Psoas muscle (tissue), 8 donors: ENCODE data around the gene TLL1. TPM values are rescaled to one million over a fixed set of nuclear protein-coding genes. Genes with fewer than 3 reads are reported as not detected.
A peak's percentile ranks its signal among the peaks of the same experiment; 100 is the strongest.

Experiments
- ATAC-seq, 4 donors: fragments of 200-7000 bp; cut with Tn5 transposase; one replicate each; pipeline ENCODE4 v1.9.1; 2020; ENCODE audit warnings: moderate library complexity in 3 of 4, mild to moderate bottlenecking in 2 of 4
- DNase-seq, 2 donors: peaks; one replicate each; pipeline ENCODE4 v3.0.0-alpha.2; 2020
- H3K27ac ChIP-seq: fragments of 200-600 bp; one replicate; pipeline ENCODE4 v1.8.0; 2022
- H3K27me3 ChIP-seq, 3 donors: fragments of 200-600 bp in 1 of 3; one replicate each; pipeline versions ENCODE4 v1.6.1 to v1.8.0; 2013 to 2022; ENCODE audit warnings: low read length in 2 of 3, mild to moderate bottlenecking in 2 of 3, moderate library complexity in 1 of 3; ENCODE audit not compliant: insufficient read depth in 3 of 3
- H3K36me3 ChIP-seq, 2 donors: fragments of 200-600 bp in 1 of 2; one replicate each; pipeline versions ENCODE4 v1.6.1 to v1.8.0; 2013 to 2022; ENCODE audit warnings: low read depth in 1 of 2, mild to moderate bottlenecking in 1 of 2, moderate library complexity in 1 of 2; ENCODE audit not compliant: insufficient read depth in 1 of 2
- H3K4me1 ChIP-seq: fragments of 200-600 bp; one replicate; pipeline ENCODE4 v1.8.0; 2022
- H3K4me3 ChIP-seq: fragments of 200-600 bp; one replicate; pipeline ENCODE4 v1.8.0; 2022; ENCODE audit warnings: mild to moderate bottlenecking
- H3K9me3 ChIP-seq: fragments of 200-600 bp; one replicate; pipeline ENCODE4 v1.8.0; 2022
- WGBS, 3 donors: extraction: QIAGEN DNeasy Blood & Tissue Kit; methylation state at CpG; one replicate each; pipeline versions ENCODE4 v1.1.6 to v1.1.7; 2013; 5-methylcytosine and 5-hydroxymethylcytosine counted together
- intact Hi-C, 2 donors: fragments of 100-400 bp; cut with DNase I; formaldehyde crosslinking; loops; one replicate each; pipeline versions ENCODE4 v1.11.0 to v1.14.2; 2022
- polyA plus RNA-seq, 3 donors: library from polyadenylated mRNA; stranded (reverse); fragments of 200-250 nt; gene quantifications; one replicate each; pipeline ENCODE4 v1.2.3, GENCODE V29; 2013
- total RNA-seq, 4 donors: library from RNA; stranded (reverse); fragmentation: NEBNext Ultra II Directional in 2 of 4; extraction: Animal tissue kit (Norgen Biotek cat#: 25700) in 2 of 4; gene quantifications; one replicate each; pipeline versions ENCODE4 v1.2.1 to v1.2.4, GENCODE V29; 2021 to 2023
- TF ChIP-seq, protein P1 (sequence below): fragments of 200-600 bp; IDR thresholded peaks from one replicate; pipeline ENCODE4 v1.8.0; 2022; ENCODE audit warnings: antibody characterized with exemption
- donor health status: healthy with polysubstance abuse.
- donor health status: DM: no; HTN: no; CAD: no; lungs with moderate emphysema.
- donor health status: Bipolar disorder and iron deficiency.
- donor health status: healthy.
- donor health status: DM: yes; HTN: yes; CAD: no.
- donor health status: DM: no; HTN: no; CAD: no.
- donor health status: DM: no; HTN: no; CAD: no.
- donor health status: DM: yes; HTN: yes; CAD: no.

Gene TLL1
- total and polyA plus RNA-seq, 7 donors: 0.23 to 0.89 (median 0.54) TPM

DNA sequence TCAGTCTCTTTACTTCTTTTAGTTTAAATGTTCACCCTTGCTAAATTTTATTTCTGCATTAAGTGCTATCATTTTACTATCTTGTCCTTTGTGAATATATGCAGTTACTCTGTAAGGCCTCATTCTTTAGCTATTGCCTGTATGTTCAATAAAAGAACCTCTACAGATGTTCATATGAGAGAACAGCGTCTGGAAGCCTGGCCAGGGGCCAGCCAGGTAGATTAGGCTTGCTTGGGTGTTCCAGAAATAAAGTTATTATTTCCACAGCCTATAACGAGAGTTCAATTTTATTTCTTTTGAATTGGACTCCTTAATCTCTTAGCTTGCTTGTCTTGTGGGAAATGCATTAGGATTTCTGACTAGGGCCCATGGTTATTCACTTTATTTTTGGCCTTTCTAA lies 214.5 kb downstream of the TLL1 start:
- Histone ChIP-seq H3K4me3 (no peak overlapping the region), H3K9me3 (no peaks in the 10 kb centered on the region), H3K36me3 (no peaks in the 10 kb centered on the region), H3K4me1 (no peaks in the 10 kb centered on the region), H3K27me3 (no peaks in the 10 kb centered on the region), H3K27ac (no peak overlapping the region)
- TF ChIP-seq, protein P1, sequence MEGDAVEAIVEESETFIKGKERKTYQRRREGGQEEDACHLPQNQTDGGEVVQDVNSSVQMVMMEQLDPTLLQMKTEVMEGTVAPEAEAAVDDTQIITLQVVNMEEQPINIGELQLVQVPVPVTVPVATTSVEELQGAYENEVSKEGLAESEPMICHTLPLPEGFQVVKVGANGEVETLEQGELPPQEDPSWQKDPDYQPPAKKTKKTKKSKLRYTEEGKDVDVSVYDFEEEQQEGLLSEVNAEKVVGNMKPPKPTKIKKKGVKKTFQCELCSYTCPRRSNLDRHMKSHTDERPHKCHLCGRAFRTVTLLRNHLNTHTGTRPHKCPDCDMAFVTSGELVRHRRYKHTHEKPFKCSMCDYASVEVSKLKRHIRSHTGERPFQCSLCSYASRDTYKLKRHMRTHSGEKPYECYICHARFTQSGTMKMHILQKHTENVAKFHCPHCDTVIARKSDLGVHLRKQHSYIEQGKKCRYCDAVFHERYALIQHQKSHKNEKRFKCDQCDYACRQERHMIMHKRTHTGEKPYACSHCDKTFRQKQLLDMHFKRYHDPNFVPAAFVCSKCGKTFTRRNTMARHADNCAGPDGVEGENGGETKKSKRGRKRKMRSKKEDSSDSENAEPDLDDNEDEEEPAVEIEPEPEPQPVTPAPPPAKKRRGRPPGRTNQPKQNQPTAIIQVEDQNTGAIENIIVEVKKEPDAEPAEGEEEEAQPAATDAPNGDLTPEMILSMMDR: no peak
- intact Hi-C loops: no loop called here
- DNase-seq (no peak), ATAC-seq (no peak)
- whole genome bisulfite sequencing, 3 donors: 68 to 77% (median 68%) methylated on average over 2 of the region's 2 CpGs

DNA sequence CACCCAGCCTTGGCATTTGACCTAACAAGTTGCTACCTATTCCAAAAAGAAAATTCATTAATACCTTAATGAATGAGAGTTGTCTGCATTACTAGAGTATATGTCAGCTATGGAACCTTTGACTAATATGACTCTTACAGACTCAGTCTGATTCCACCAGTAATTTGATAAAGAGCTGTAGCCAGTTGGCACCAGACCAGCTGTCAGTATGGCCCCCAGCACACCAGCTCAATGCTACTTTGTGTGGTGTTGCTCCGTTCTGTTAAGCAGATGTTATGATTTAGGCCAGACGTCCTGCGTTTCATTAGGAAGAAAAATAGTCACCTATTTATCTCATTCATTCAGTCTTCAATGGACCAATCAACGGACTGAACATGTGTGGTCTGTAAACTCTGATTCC lies 215.5 kb downstream of the TLL1 start:
- intact Hi-C loops: loop anchor here in 1 of 2 donors (2.0 kb wide), 1 partner anchor 552 kb away; no protein-coding TSS in a partner anchor
- Histone ChIP-seq H3K27me3 (no peaks in the 10 kb centered on the region), H3K27ac (no peak overlapping the region), H3K4me3 (no peak overlapping the region), H3K36me3 (no peaks in the 10 kb centered on the region), H3K9me3 (no peaks in the 10 kb centered on the region), H3K4me1 (no peaks in the 10 kb centered on the region)
- ATAC-seq (no peak), DNase-seq (no peak)
- WGBS, 3 donors: 38 to 43% (median 41%) methylated on average over 4 of the region's 4 CpGs
- TF ChIP-seq, protein P1: no peak

GRCh38 chr4:166091146-166091545 lies 218.1 kb downstream of the TLL1 start:
- ATAC-seq: no peak
- Histone ChIP-seq H3K4me3 (no peak overlapping the region), H3K27me3 (no peaks in the 10 kb centered on the region), H3K9me3 (no peaks in the 10 kb centered on the region), H3K27ac (no peak overlapping the region), H3K36me3 (no peaks in the 10 kb centered on the region), H3K4me1 (no peaks in the 10 kb centered on the region)
- intact Hi-C loops: loop anchor here (5.0 to 10.0 kb wide), 3 partner anchors 216 to 599 kb away; partner anchors contain the start of gene TLL1 (in 1 of the 2)
- 23 to 34% (median 29%) methylated on average over 3 of the region's 3 CpGs for WGBS, 3 donors
- TF ChIP-seq, protein P1: no peak
- no peak for DNase-seq

GRCh38 chr4:166091912-166092510 lies 219.0 kb downstream of the TLL1 start:
- Histone ChIP-seq H3K4me3 (no peak overlapping the region), H3K36me3 (no peaks in the 10 kb centered on the region), H3K4me1 (no peaks in the 10 kb centered on the region), H3K9me3 (no peaks in the 10 kb centered on the region), H3K27ac (no peak overlapping the region), H3K27me3 (no peaks in the 10 kb centered on the region)
- intact Hi-C loops: loop anchor here (5.0 to 10.0 kb wide), 3 partner anchors 217 to 600 kb away; partner anchors contain the start of gene TLL1 (in 1 of the 2)
- TF ChIP-seq, protein P1: peak; percentile 69
- ATAC-seq (peak in 1 of 4 donors; percentile 56), DNase-seq (no peak)
- WGBS, 3 donors: 0% methylated on average over 2 of the region's 2 CpGs
